H1 (cell line): Measurements from ENCODE around the gene TDRKH. TPM values are rescaled to one million over a fixed set of nuclear protein-coding genes. Genes with fewer than 3 reads are reported as not detected.

Experiments used
- CTCF ChIA-PET: fragments of 300-600 bp; sonication (Branson Sonifier 250); formaldehyde crosslinking; loops from one replicate; lab custom pipeline; 2021; ENCODE audit not compliant: partially characterized antibody; lab: Charles Lee
- POLR2A ChIA-PET: fragments of 300-600 bp; sonication (Branson Sonifier 250); formaldehyde crosslinking; loops from one replicate; lab custom pipeline; 2021; ENCODE audit warnings: inconsistent platforms; ENCODE audit not compliant: partially characterized antibody; lab: Charles Lee
- DNase-seq, 2 experiments: peaks; one replicate each; pipeline versions ENCODE4 v3.0.0 to v3.0.0-alpha.2; 2010 to 2022; ENCODE audit warnings: low spot score in 2 of 2, low read depth in 1 of 2, mixed read lengths in 1 of 2
- FAIRE-seq: peaks from 2 replicates; lab custom pipeline; 2011; peaks lifted over from hg19 to GRCh38; lab: Jason Lieb, UNC
- H2AFZ ChIP-seq: 2 replicates; pipeline ENCODE4 v1.8.1; 2012; ENCODE audit warnings: low read length, inconsistent platforms
- H2AK5ac ChIP-seq: 2 replicates; pipeline ENCODE4 v1.6.1; 2013; ENCODE audit warnings: low read depth, low read length
- H2BK120ac ChIP-seq: replicated peaks from 2 replicates; pipeline ENCODE3; 2013; ENCODE audit warnings: low read depth, low read length, inconsistent platforms
- H2BK12ac ChIP-seq: 2 replicates; pipeline ENCODE4 v1.6.1; 2013; ENCODE audit warnings: low read depth, low read length
- H2BK15ac ChIP-seq: 2 replicates; pipeline ENCODE4 v1.6.1; 2013; ENCODE audit warnings: low read length
- H2BK20ac ChIP-seq: 2 replicates; pipeline ENCODE4 v1.6.1; 2013; ENCODE audit warnings: low read length
- H2BK5ac ChIP-seq: 2 replicates; pipeline ENCODE4 v1.6.1; 2013; ENCODE audit warnings: low read depth, low read length
- H3K14ac ChIP-seq: 2 replicates; pipeline ENCODE4 v1.6.1; 2013; ENCODE audit warnings: inconsistent platforms; ENCODE audit not compliant: insufficient read length
- H3K18ac ChIP-seq: 2 replicates; pipeline ENCODE4 v1.6.1; 2013; ENCODE audit warnings: low read length; ENCODE audit errors: extremely low read depth
- H3K23ac ChIP-seq: 2 replicates; pipeline ENCODE4 v1.6.1; 2013; ENCODE audit warnings: inconsistent platforms; ENCODE audit not compliant: insufficient read length
- H3K23me2 ChIP-seq: 2 replicates; pipeline ENCODE4 v1.6.1; 2013; ENCODE audit warnings: low read depth, low read length
- H3K27ac ChIP-seq: 2 replicates; pipeline ENCODE4 v1.6.1; 2011; ENCODE audit warnings: low read depth, low read length, inconsistent platforms
- H3K27me3 ChIP-seq, 4 experiments: replicated peaks in 1 of 4; 1 replicate in 1 of 4; 2 replicates in 3 of 4; pipeline versions ENCODE4 v1.6.1 to v1.8.1; 2011 to 2013; ENCODE audit warnings: low read length in 3 of 4, mild to moderate bottlenecking in 3 of 4, inconsistent platforms in 2 of 4, mixed read lengths in 2 of 4, moderate library complexity in 1 of 4; ENCODE audit not compliant: control insufficient read depth in 3 of 4, insufficient read depth in 3 of 4; ENCODE audit errors: extremely low read depth in 1 of 4
- H3K36me3 ChIP-seq, 4 experiments: 2 replicates each; pipeline versions ENCODE4 v1.6.1 to v1.8.1; 2011 to 2013; ENCODE audit warnings: mild to moderate bottlenecking in 4 of 4, low read length in 3 of 4, moderate library complexity in 2 of 4, control low read depth in 1 of 4, inconsistent platforms in 1 of 4; ENCODE audit not compliant: insufficient read depth in 4 of 4, control insufficient read depth in 2 of 4
- H3K4ac ChIP-seq: replicated peaks from 2 replicates; pipeline ENCODE3; 2013; ENCODE audit warnings: low read length, low read depth, mixed read lengths, inconsistent platforms; ENCODE audit not compliant: insufficient read length
- H3K4me1 ChIP-seq, 4 experiments: replicated peaks in 1 of 4; 1 replicate in 1 of 4; 2 replicates in 3 of 4; pipeline versions ENCODE4 v1.6.1 to v1.8.1; 2011 to 2013; ENCODE audit warnings: low read length in 3 of 4, inconsistent platforms in 2 of 4, mixed read lengths in 1 of 4; ENCODE audit not compliant: insufficient read depth in 4 of 4, control insufficient read depth in 3 of 4
- H3K4me2 ChIP-seq, 2 experiments: 2 replicates each; pipeline versions ENCODE4 v1.6.1 to v1.8.1; 2011 to 2013; ENCODE audit warnings: low read depth in 2 of 2, low read length in 2 of 2, control low read depth in 1 of 2, inconsistent platforms in 1 of 2, mild to moderate bottlenecking in 1 of 2; ENCODE audit not compliant: insufficient read depth in 1 of 2
- H3K4me3 ChIP-seq, 4 experiments: fragments of 200-600, 300-600 bp in 1 of 4; sonication (generic), shearing (Covaris generic), sonication (Bioruptor Twin) in 1 of 4; 2 replicates each; pipeline versions ENCODE4 v1.5.1 to v1.8.1; 2011 to 2016; ENCODE audit warnings: low read length in 4 of 4, low read depth in 3 of 4, control low read depth in 2 of 4, inconsistent platforms in 2 of 4, mild to moderate bottlenecking in 2 of 4, mixed read lengths in 1 of 4, moderate library complexity in 1 of 4; ENCODE audit not compliant: insufficient read depth in 2 of 4; ENCODE audit errors: extremely low read depth in 1 of 4
- H3K56ac ChIP-seq: replicated peaks from 2 replicates; pipeline ENCODE3; 2013; ENCODE audit warnings: low read depth, mild to moderate bottlenecking, mixed read lengths, low read length, inconsistent platforms; ENCODE audit not compliant: insufficient read length
- H3K79me1 ChIP-seq: 2 replicates; pipeline ENCODE4 v1.6.1; 2013; ENCODE audit warnings: low read depth, low read length, control low read depth
- H3K79me2 ChIP-seq, 2 experiments: 2 replicates each; pipeline versions ENCODE4 v1.6.1 to v1.8.1; 2012 to 2013; ENCODE audit warnings: low read length in 2 of 2, mild to moderate bottlenecking in 2 of 2, inconsistent platforms in 1 of 2; ENCODE audit not compliant: insufficient read depth in 2 of 2, control insufficient read depth in 1 of 2
- H3K9ac ChIP-seq, 4 experiments: replicated peaks in 1 of 4; 1 replicate in 1 of 4; 2 replicates in 3 of 4; pipeline versions ENCODE4 v1.6.1 to v1.8.1; 2011 to 2013; ENCODE audit warnings: low read depth in 3 of 4, low read length in 3 of 4, control low read depth in 2 of 4, mild to moderate bottlenecking in 2 of 4, moderate library complexity in 2 of 4, inconsistent platforms in 1 of 4; ENCODE audit errors: extremely low read depth in 1 of 4
- H3K9me3 ChIP-seq, 2 experiments: 2 replicates each; pipeline versions ENCODE4 v1.6.1 to v1.8.1; 2012 to 2013; ENCODE audit warnings: mild to moderate bottlenecking in 2 of 2, moderate library complexity in 2 of 2, control low read depth in 1 of 2, inconsistent platforms in 1 of 2, low read depth in 1 of 2, low read length in 1 of 2, mixed read lengths in 1 of 2; ENCODE audit not compliant: insufficient read depth in 2 of 2
- H4K20me1 ChIP-seq, 2 experiments: replicated peaks in 1 of 2; 2 replicates each; pipeline versions ENCODE3 to v1.8.1; 2011 to 2013; ENCODE audit warnings: inconsistent platforms in 2 of 2, low read length in 2 of 2, mild to moderate bottlenecking in 1 of 2; ENCODE audit not compliant: insufficient read depth in 2 of 2, control insufficient read depth in 1 of 2
- H4K5ac ChIP-seq: 2 replicates; pipeline ENCODE4 v1.6.1; 2013; ENCODE audit warnings: low read length, low read depth, mixed read lengths, inconsistent platforms; ENCODE audit not compliant: insufficient read length
- H4K8ac ChIP-seq: 2 replicates; pipeline ENCODE4 v1.8.0; 2013; ENCODE audit warnings: mild to moderate bottlenecking, moderate library complexity, low read length, inconsistent platforms; ENCODE audit not compliant: insufficient read depth; ENCODE audit errors: extremely low read depth
- H4K91ac ChIP-seq: replicated peaks from 2 replicates; pipeline ENCODE3; 2013; ENCODE audit warnings: low read length, mixed read lengths, inconsistent platforms; ENCODE audit not compliant: insufficient read length
- ATF2 ChIP-seq: IDR thresholded peaks from 2 replicates; pipeline ENCODE4 v1.6.1; 2012; ENCODE audit warnings: low read length, inconsistent platforms
- CTBP2 ChIP-seq: IDR thresholded peaks from 2 replicates; pipeline ENCODE4 v1.7.0; 2011; ENCODE audit warnings: borderline replicate concordance, mild to moderate bottlenecking, moderate library complexity, mixed read lengths, low read length; ENCODE audit not compliant: insufficient read depth, insufficient read length
- CTCF ChIP-seq, 3 experiments: IDR thresholded peaks; 1 replicate in 2 of 3; 2 replicates in 1 of 3; pipeline versions ENCODE4 v1.5.1 to v1.6.1; 2011; ENCODE audit warnings: low read length in 3 of 3, mild to moderate bottlenecking in 3 of 3, inconsistent platforms in 2 of 3, low read depth in 1 of 3, moderate library complexity in 1 of 3; ENCODE audit not compliant: insufficient read depth in 1 of 3; ENCODE audit errors: control extremely low read depth in 1 of 3
- NRF1 ChIP-seq: IDR thresholded peaks from 2 replicates; pipeline ENCODE4 v1.6.1; 2011; ENCODE audit warnings: mild to moderate bottlenecking, low read depth, low read length, improper control_type of control experiment
- WGBS, 2 experiments: shearing (Covaris generic) in 1 of 2; methylation state at CpG; one replicate each; pipeline versions ENCODE4 v1.1.6 to v1.1.7; 2013 to 2015; ENCODE audit warnings: low lambda C conversion rate in 2 of 2, mixed read lengths in 2 of 2, inconsistent platforms in 1 of 2, low coverage in 1 of 2, missing lambda C conversion rate in 1 of 2; ENCODE audit not compliant: insufficient replicate concordance in 2 of 2, insufficient coverage in 1 of 2, insufficient read length in 1 of 2; ENCODE audit errors: extremely low coverage in 1 of 2, missing lambda C conversion rate in 1 of 2; 5-methylcytosine and 5-hydroxymethylcytosine counted together
- polyA plus RNA-seq, 7 experiments: library from polyadenylated mRNA; depleted of rRNA in 3 of 7; stranded (reverse) in 5 of 7; unstranded in 2 of 7; fragments of >200 nt in 5 of 7; fragments of 200-250 nt in 2 of 7; gene quantifications; 1 replicate in 5 of 7; 2 replicates in 1 of 7; 4 replicates in 1 of 7; pipeline versions ENCODE4 v1.2.1 to v1.2.3, GENCODE V29; 2011 to 2013; ENCODE audit warnings: missing spikeins in 2 of 7, mixed read lengths in 2 of 7
- total RNA-seq: library from RNA; stranded (reverse); fragmentation: NEBNext Ultra II Directional; extraction: Animal tissue kit (Norgen Biotek cat#: 25700); gene quantifications from 2 replicates; pipeline ENCODE4 v1.2.1, GENCODE V29; 2021

The TDRKH gene
- total and polyA plus RNA-seq, 2 of the 8 experiments (the other 6 are each of a cell fraction or from before 2014, with no cell fraction given) = 9.9 to 26.1 TPM

GRCh38 chr1:151831605-151832004 lies 41.3 kb upstream of the TDRKH start, which contains the start of gene RORC:
RORC (minus strand) TSS chr1:151831802; CDS start chr1:151831764, 38 bp downstream.
- FAIRE-seq (no peak), DNase-seq (no peak)
- ChIA-PET POLR2A (no interaction called here), CTCF (interaction anchor here (1.7 kb wide), 1 partner anchor 138 kb away, joined by 8 read pairs; no protein-coding TSS in a partner anchor)
- TF ChIP-seq NRF1 (no peak), ATF2 (no peak), CTCF (IDR thresholded peaks at IDR 0.05; ENCODE audit: control extremely low read depth in 1 of 3, insufficient read depth in 1 of 3, low read depth in 1 of 3, low read length in 3 of 3) (no peak), CTBP2 (no peak)
- Histone ChIP-seq H2BK15ac (peak within 1 kb of the TSS; percentile 88; the same call in 1 of the 2 replicates), H4K5ac (no peak within 1 kb of the TSS), H3K79me2 (no peaks in the 10 kb centered on the region), H2BK5ac (peak within 1 kb of the TSS; percentile 86; the same call in 1 of the 2 replicates), H3K4me1 (peaks cover 12 to 30% (median 20%) of the 10 kb centered on the region in 4 experiments), H3K18ac (peak within 1 kb of the TSS; percentile 71; the same call in 1 of the 2 replicates), H4K20me1 (no peaks in the 10 kb centered on the region), H3K4ac (no peak within 1 kb of the TSS), H2AK5ac (no peak within 1 kb of the TSS; the same call in 1 of the 2 replicates), H2BK20ac (no peak within 1 kb of the TSS; the same call in 1 of the 2 replicates), H3K56ac (no peak within 1 kb of the TSS), H3K36me3 (no peaks in the 10 kb centered on the region), H3K9ac (no peak within 1 kb of the TSS), H3K4me2 (peak within 1 kb of the TSS in 1 of 2 experiments; percentile 1; a peak in 2 of 4 replicates), H3K4me3 (no peak within 1 kb of the TSS), H3K23me2 (peaks cover 5% of the 10 kb centered on the region; the same call in 1 of the 2 replicates), H3K79me1 (no peaks in the 10 kb centered on the region), H3K23ac (no peak within 1 kb of the TSS), H2BK120ac (no peak within 1 kb of the TSS), H3K27me3 (no peaks in the 10 kb centered on the region; a peak in 3 of 7 replicates), H4K91ac (peak within 1 kb of the TSS; percentile 31), H4K8ac (peak within 1 kb of the TSS; percentile 79), H3K14ac (no peak within 1 kb of the TSS), H2AFZ (no peak within 1 kb of the TSS), H3K9me3 (no peaks in the 10 kb centered on the region), H3K27ac (no peak within 1 kb of the TSS), H2BK12ac (peak within 1 kb of the TSS; percentile 68; the same call in 1 of the 2 replicates)
- WGBS, 2 experiments = 83% methylated on average over 2 of the region's 5 CpGs; no CpG with 5 or more reads in 1 of the 2 experiments
